Stimulated activated CD8-positive, alpha-beta memory T cell treated with anti-CD3 and anti-CD28 coated beads, Interleukin-15, amount 100 ng/mL, for 4 hours (primary cell): ENCODE measurements around the gene BCKDK.
"Not testable (repeated sequence)": the region's sequence is repeated elsewhere in the genome, so short reads cannot be mapped to it uniquely, and the experiment has no call there.

Source experiments
- DNase-seq, 2 donors: peaks; one replicate each; pipeline ENCODE4 v3.0.0-alpha.2; 2020; ENCODE audit warnings: low read depth in 2 of 2

BCKDK gene

DNA sequence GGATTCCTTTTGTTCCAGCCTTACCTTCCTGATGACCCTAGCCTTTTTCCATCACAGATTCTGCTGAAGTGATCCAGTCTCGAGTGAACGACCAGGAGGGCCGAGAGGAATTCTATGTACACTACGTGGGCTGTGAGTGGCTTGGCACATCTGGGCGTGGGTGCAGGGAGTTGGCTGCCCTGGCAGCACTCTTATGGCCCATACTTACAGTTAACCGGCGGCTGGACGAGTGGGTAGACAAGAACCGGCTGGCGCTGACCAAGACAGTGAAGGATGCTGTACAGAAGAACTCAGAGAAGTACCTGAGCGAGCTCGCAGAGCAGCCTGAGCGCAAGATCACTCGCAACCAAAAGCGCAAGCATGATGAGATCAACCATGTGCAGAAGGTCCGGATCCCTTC is 11.9 kb downstream of the BCKDK start:
- DNase-seq, result no peak

GRCh38 chr16:31125844-31126243 is 17.7 kb downstream of the BCKDK start:
- DNase-seq, result no peak

- DNase-seq, result no peak
Observed at GRCh38 chr16:31127182-31127581, 19.0 kb downstream of the BCKDK start.

GRCh38 chr16:31128711-31129567 is 20.8 kb downstream of the BCKDK start:
- DNase-seq, result no peak

DNA sequence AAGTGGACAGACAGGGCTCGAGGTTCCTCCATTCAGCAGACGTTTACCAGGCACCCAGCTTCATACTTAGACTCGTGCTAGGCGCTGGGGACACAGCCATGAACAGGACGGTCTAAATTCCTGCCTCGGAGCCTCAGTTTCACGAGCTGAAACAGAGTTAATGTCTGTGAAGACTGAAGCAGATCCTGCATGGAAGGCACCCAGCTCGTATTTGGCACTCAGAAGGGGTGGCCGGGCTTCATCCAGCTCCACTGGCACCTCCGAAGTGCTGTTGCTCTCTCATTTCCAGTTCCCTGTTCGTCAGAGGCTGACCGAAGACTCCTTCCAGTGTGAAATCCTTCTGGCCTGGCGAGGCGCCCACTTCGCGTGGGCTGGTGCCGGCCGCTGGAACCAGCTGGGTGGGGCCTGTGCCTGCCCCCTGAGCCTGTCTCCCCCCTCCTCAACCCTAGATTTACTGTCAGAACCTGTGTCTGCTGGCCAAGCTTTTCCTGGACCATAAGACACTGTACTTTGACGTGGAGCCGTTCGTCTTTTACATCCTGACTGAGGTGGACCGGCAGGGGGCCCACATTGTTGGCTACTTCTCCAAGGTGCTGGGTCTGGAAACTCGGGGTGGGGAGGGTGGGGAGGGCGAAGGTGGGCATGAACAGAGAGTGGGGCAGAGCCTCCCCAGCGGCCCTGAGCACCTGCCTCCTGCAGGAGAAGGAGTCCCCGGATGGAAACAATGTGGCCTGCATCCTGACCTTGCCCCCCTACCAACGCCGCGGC is 21.6 kb downstream of the BCKDK start:
- DNase-seq, result no peak

GRCh38 chr16:31130336-31130891 is 22.2 kb downstream of the BCKDK start:
- DNase-seq, result no peak

DNA sequence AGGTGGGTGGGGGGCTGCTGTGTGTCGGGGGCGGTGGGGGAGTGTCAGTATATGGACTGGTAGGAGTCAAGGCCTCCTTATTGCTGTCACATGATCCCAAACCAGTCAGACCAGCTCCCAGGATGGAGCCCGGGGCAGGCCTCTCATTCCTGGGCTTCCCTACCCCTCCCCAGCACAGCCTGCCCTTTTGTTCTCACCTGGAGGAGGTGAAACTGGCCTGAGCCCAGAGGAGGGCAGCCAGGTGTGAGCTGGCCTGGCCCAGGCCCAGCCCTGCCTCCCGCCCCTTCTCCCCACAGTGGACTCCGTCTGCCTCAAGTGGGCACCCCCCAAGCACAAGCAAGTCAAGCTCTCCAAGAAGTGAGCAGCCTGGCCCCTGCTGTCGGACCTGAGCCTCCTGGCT is 22.7 kb downstream of the BCKDK start:
- no peak for DNase-seq

DNA sequence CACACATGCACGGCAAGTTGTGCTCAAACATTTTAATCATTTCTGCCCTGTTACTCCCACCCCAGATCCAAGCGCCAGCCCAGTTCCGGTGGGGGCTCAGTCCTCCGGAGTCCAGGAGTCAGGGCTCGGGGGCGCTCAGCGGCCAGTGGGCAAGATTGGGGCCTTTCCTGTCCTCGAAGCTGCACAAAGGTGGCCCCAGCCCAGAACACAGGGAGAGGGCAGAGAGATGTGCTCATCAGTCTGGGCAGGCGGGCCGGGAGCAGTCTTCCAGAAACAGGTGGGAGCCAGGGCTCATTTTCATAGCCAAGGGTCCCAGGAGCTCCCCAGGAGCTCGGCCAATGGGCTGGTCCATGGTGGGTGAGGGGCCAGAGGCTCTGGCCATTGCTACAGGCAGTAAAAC is 23.2 kb downstream of the BCKDK start:
- no peak for DNase-seq

GRCh38 chr16:31131841-31132271 is 23.7 kb downstream of the BCKDK start:
- no peak for DNase-seq

DNA sequence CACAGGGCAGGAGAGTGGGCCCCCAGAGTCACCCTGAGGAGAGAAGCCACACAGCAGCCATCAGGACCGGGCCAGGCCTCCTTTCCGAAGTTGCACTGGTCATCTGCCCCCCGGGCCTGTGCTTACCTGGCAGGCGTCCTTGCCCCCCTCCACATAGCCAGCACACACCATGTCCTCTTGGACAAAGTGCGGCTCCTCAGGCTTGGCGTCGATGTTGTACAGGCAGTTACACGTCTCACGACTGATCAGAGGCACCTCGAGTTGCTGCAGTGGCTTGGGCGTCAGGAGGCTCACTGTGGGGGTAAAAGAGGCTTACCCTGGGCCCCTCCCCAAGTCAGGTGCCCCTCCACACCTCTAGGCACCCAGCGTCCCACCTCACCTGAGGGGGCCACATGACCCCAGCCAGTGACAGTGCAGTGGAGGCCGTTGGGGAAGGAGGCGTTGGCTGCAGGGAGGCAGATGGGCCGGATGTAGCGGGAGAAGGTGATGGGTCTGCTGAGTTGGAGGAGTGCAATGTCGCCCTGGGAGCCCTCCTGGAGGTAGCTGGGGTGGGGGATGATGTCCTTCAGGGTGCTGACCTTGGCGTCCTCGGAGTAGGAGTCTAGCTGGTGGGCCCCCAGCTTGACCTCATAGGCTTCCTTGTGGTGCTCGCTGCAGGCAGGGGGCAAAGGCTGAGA is 24.3 kb downstream of the BCKDK start:
- no peak for DNase-seq

DNA sequence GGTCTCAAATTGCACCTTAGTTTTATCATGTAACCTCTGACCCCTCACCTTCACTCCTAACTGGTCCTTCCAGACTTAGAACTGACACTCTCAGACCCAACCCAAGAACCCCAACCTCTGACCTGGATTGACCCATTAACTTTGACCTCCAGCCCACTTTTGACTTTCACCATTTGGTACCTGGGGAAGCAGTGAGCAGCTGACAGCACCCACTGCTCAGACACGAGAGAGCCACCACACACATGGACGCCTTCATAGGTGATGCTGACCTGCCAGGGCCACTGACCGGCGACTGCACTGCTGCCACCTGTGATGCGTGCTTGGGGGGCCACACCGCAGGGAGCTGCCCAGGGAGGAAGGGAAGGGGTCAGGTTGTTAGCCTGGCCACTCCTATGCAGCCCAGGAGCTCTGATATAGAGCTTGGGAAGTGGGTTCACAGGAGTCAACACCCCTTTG is 24.9 kb downstream of the BCKDK start:
- DNase-seq, result no peak

GRCh38 chr16:31134091-31134571 is 25.9 kb downstream of the BCKDK start:
- no peak for DNase-seq

DNA sequence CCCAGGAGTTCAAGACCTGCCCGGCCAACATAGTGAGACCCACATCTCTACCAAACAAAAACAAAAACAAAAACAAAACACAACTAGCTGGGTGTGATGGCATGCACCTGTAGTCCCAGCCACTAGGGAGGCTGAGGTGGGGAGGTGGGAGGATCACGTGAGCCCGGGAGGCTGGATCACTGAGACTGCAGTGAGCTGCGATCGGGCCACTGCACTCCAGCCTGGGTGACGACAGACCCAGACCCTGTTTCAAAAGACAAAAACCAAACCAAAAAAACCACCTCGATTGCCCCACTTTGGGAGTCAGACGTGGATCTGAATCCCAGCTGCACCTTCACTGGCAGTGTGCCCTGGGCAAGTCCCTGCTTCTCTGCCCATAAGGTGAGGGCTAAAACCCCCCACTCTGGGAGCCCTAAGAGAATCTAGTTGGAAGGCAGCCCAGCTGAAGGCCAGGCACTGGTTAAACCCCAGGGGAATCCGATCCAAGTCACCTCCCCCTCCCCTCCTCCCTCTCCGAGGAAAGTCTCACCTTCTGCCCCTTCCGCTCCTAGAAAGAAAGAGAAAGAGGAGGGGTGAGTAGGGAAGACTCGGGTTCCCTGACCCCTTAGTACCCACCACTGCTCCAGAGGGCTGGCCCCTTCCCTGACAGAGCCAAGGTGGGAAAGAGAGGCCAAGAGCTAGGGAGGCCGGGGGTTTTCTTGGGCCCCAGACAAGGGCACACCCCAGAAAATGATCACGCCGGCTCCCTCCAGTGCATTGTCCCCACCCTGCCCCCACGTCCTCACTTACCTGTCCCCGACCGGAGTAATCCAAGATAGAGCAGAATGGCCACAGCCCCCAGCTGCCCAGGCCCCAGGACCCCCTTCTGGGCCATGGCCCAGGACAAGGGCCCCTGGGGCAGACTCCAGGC is 26.7 kb downstream of the BCKDK start:
- DNase-seq, result no peak

DNA sequence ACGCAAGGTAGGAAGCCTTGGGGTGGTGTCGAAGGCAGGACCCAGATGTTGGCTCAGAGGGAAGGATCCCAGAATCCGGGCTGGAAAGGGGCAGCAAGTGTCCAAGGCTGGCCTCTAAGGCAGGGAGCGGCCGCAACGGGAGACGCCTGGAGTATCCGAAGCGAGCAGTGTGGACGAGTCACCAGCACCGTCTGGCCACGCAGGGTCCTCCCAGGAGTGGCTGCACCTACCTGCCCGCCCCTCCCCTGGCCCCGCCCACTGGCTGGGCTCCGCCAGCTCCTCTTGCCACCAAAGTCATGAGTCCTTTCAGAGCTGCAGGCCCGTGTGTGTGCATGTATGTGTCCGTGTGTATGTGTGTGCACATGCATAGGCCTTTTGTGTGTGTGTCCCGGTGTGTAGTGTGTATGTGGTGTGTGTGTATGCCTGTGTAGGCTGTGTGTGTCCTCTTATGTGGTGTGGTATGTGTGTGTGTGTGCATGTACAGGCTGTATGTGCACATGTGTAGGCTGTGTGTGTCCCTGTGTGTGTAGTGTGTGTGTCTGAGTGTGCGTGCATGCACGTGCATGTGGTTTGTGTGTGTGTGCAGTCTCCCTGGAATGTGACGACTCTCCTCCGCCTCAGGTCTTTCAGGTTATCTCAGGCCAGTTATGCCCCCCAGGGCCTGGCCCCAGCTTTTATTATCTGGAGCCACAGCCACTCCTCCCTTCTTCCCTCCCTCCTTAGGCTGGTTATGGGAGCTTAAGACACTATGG is 27.5 kb downstream of the BCKDK start, which contains the start of gene PRSS8:
PRSS8 (minus strand) TSS at position 193 of the 752 bp plus-strand sequence. CDS start 229 bp downstream, outside the sequence.
- no peak for DNase-seq

DNA sequence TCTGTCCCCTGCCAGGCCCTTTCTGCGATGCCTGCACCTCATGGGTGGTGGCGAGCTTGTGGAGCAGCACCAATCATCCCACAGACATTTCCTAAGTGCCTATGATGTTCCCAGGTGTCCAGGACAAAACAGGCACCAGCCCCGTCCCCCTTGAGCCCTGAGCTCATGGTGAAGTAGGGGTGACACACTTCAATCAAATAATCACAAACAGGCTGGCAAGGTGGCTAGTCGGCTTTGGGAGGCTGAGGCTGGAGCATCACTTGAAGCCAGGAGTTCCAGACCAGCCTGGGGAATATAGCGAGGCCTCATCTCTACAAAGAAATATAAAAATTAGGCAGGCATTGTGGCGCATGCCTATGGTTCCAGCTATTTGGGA is 28.1 kb downstream of the BCKDK start:
- DNase-seq, result no peak

DNA sequence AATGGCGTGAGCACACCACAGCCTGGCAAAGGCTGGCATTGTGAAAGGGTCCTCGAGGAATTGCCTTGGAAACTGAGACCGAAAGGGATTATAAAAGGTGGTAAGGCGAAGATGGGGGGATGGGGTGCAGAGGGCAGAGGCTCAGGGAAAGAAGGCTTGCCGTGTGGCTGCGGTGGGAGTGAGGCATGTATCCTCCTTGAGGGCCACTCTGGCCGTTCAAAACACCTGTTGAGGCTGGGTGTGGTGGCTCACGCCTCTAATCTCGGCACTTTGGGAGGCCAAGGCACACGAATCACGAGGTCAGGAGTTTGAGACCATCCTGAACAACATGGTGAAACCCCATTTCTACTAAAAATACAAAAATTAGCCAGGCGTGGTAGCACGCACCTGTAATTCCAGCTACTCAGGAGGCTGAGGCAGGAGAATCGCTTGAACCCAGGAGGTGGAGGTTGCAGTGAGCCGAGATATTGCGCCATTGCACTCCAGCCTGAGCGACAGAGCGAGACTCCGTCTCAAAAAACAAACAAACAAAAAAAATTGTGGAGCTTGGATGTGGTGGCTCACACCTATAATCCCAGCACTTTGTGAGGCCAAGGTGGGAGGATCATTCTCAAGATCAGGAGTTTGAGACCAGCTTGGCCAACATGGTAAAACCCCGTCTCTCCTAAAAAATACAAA is 28.8 kb downstream of the BCKDK start:
- not testable (repeated sequence) for DNase-seq

GRCh38 chr16:31138621-31139578 is 30.7 kb downstream of the BCKDK start:
- no peak for DNase-seq

DNA sequence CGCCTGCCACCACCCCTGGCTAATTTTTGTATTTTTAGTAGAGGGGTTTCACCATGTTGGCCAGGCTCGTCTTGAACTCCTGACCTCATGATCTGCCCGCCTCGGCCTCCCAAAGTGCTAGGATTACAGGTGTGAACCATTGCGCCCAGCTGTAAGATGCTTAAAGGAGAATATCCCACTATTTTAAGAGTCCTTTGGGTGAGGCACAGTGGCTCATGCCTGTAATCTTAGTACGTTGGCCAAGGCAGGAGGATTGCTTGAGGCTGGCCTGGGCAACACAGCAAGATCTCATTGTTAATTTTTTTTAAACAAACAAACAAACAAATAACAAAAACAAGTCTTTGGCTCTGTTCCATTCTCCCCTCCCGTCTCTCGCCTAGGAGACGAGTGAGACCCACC is 32.9 kb downstream of the BCKDK start:
- DNase-seq, result not testable (repeated sequence)
